HepG2 (cell line): ENCODE data around the gene INPP5E. TPM values are rescaled to one million over a fixed set of nuclear protein-coding genes. Genes with fewer than 3 reads are reported as not detected.
A peak's percentile ranks its signal among the peaks of the same experiment; 100 is the strongest.

Source experiments
- ATAC-seq: fragments of 200-7000 bp; cut with Tn5 transposase; 3 replicates; pipeline ENCODE4 v1.9.1; 2020; ENCODE audit warnings: mild to moderate bottlenecking, moderate library complexity
- BruUV-seq: library from RNA; stranded (reverse); fragments of 400-500 nt; replicated peaks from 2 replicates; lab custom pipeline; 2021; lab: Mats Ljungman, UMichigan
- CTCF ChIA-PET: fragments of 300-600 bp; formaldehyde crosslinking; extraction: SDS; loops from one replicate; lab custom pipeline; 2021; ENCODE audit warnings: low total read pairs, inconsistent platforms, low intra/inter-chr PET ratio; lab: Yijun Ruan, JAX
- POLR2A ChIA-PET: fragments of 350-600 bp; sonication (Branson Sonifier 250); formaldehyde crosslinking; loops from one replicate; lab custom pipeline; 2020; ENCODE audit warnings: antibody characterized with exemption, inconsistent platforms; lab: Yijun Ruan, JAX
- DNase-seq: peaks from one replicate; pipeline ENCODE4 v3.0.0-alpha.2; 2015; ENCODE audit warnings: low spot score
- FAIRE-seq: peaks from 3 replicates; lab custom pipeline; 2011; peaks lifted over from hg19 to GRCh38; lab: Jason Lieb, UNC
- H2AFZ ChIP-seq: one replicate; pipeline ENCODE4 v1.6.1; 2011; ENCODE audit warnings: low read length, inconsistent platforms
- H3K27ac ChIP-seq: fragments of 300-600 bp; 3 replicates; pipeline ENCODE4 v1.8.0; 2011; ENCODE audit warnings: mixed run types, mild to moderate bottlenecking, mixed read lengths, low read length, inconsistent platforms; ENCODE audit not compliant: insufficient read depth; ENCODE audit errors: extremely low read length
- H3K27me3 ChIP-seq, 2 experiments: fragments of 200-600 bp in 1 of 2; 2 replicates in 1 of 2; 3 replicates in 1 of 2; pipeline versions ENCODE4 v1.6.0 to v1.8.0; 2011; ENCODE audit warnings: low read length in 2 of 2, mild to moderate bottlenecking in 2 of 2, moderate library complexity in 2 of 2, inconsistent platforms in 1 of 2; ENCODE audit not compliant: insufficient read depth in 2 of 2, control insufficient read depth in 1 of 2
- H3K36me3 ChIP-seq, 2 experiments: fragments of 200-600 bp in 1 of 2; replicated peaks in 1 of 2; 2 replicates in 1 of 2; 3 replicates in 1 of 2; pipeline versions ENCODE4 v1.5.1 to v1.8.0; 2011; ENCODE audit warnings: low read length in 2 of 2, inconsistent platforms in 1 of 2; ENCODE audit not compliant: insufficient read depth in 2 of 2, control insufficient read depth in 1 of 2
- H3K4me1 ChIP-seq: 2 replicates; pipeline ENCODE4 v1.5.1; 2012; ENCODE audit warnings: low read length, inconsistent platforms; ENCODE audit not compliant: insufficient read depth
- H3K4me2 ChIP-seq: 2 replicates; pipeline ENCODE4 v1.6.0; 2011; ENCODE audit warnings: low read depth, low read length, inconsistent platforms
- H3K4me3 ChIP-seq, 3 experiments: fragments of 200-600 bp in 1 of 3; sonication (generic), shearing (Covaris generic) in 1 of 3; replicated peaks in 1 of 3; 2 replicates each; pipeline ENCODE4 v1.5.1; 2011 to 2016; ENCODE audit warnings: low read length in 3 of 3, inconsistent platforms in 2 of 3, low read depth in 2 of 3, mild to moderate bottlenecking in 2 of 3, control low read depth in 1 of 3, mixed read lengths in 1 of 3; ENCODE audit not compliant: insufficient read depth in 1 of 3
- H3K79me2 ChIP-seq: one replicate; pipeline ENCODE4 v1.6.1; 2011; ENCODE audit warnings: low read length, inconsistent platforms; ENCODE audit not compliant: insufficient read depth
- H3K9ac ChIP-seq: 2 replicates; pipeline ENCODE4 v1.6.0; 2011; ENCODE audit warnings: mild to moderate bottlenecking, low read depth, low read length, inconsistent platforms; ENCODE audit not compliant: insufficient read depth
- H3K9me3 ChIP-seq: 2 replicates; pipeline ENCODE4 v1.5.1; 2012; ENCODE audit warnings: mild to moderate bottlenecking, low read length
- H4K20me1 ChIP-seq: 2 replicates; pipeline ENCODE4 v1.6.0; 2011; ENCODE audit warnings: inconsistent platforms, mild to moderate bottlenecking, low read length, moderate library complexity; ENCODE audit not compliant: insufficient read depth
- AGO2 ChIP-seq: fragments of 200-400 bp; formaldehyde crosslinking; optimal IDR thresholded peaks from 2 replicates; pipeline ENCODE3; 2017; ENCODE audit warnings: mild to moderate bottlenecking, low read depth, low read length, moderate library complexity
- ONECUT2 ChIP-seq: sonication (generic); formaldehyde crosslinking; IDR thresholded peaks from 2 replicates; pipeline ENCODE4 v1.4.0; 2020; ENCODE audit warnings: missing genetic modification reagents
- RARA ChIP-seq: IDR thresholded peaks from 2 replicates; pipeline ENCODE4 v1.6.1; 2016; ENCODE audit warnings: missing genetic modification reagents, missing compliant biosample characterization
- SIX4 ChIP-seq: sonication (generic); formaldehyde crosslinking; IDR thresholded peaks from 2 replicates; pipeline ENCODE4 v1.4.0; 2020; ENCODE audit warnings: missing genetic modification reagents
- TAF15 ChIP-seq: fragments of 200-400 bp; formaldehyde crosslinking; IDR thresholded peaks from one replicate; pipeline ENCODE4 v1.6.1; 2018; ENCODE audit warnings: mild to moderate bottlenecking, low read depth, low read length; ENCODE audit not compliant: poor library complexity, severe bottlenecking
- THAP7 ChIP-seq: sonication (generic); formaldehyde crosslinking; IDR thresholded peaks from 2 replicates; pipeline ENCODE4 v1.8.1; 2023; ENCODE audit warnings: mild to moderate bottlenecking, missing genetic modification reagents
- ZBTB21 ChIP-seq: sonication (generic); formaldehyde crosslinking; IDR thresholded peaks from 2 replicates; pipeline ENCODE4 v1.4.0; 2020; ENCODE audit warnings: missing genetic modification reagents
- ZNF251 ChIP-seq: sonication (generic); formaldehyde crosslinking; IDR thresholded peaks from 2 replicates; pipeline ENCODE4 v1.9.0; 2021; ENCODE audit warnings: mild to moderate bottlenecking, missing genetic modification reagents
- ZNF556 ChIP-seq: sonication (generic); formaldehyde crosslinking; IDR thresholded peaks from 2 replicates; pipeline ENCODE4 v1.4.0; 2020; ENCODE audit warnings: mild to moderate bottlenecking, missing genetic modification reagents, borderline replicate concordance
- ZNF646 ChIP-seq: sonication (generic); formaldehyde crosslinking; IDR thresholded peaks from 2 replicates; pipeline ENCODE4 v1.9.0; 2021; ENCODE audit warnings: mild to moderate bottlenecking, missing genetic modification reagents
- WGBS: methylation state at CpG from one replicate; pipeline ENCODE4 v1.1.6; 2017; ENCODE audit warnings: low lambda C conversion rate; 5-methylcytosine and 5-hydroxymethylcytosine counted together
- in situ Hi-C: cut with HindIII; loops from 2 replicates; pipeline ENCODE4 v1.10.0; 2017; ENCODE audit warnings: low pct_unique_long_range_greater_than_20kb; ENCODE audit not compliant: extremely low pct_ligation_motif_present
- intact Hi-C: fragments of 100-400 bp; cut with micrococcal nuclease; formaldehyde crosslinking; loops from one replicate; pipeline ENCODE4 v1.10.0; 2022; ENCODE audit not compliant: unreplicated experiment
- polyA plus RNA-seq, 8 experiments: library from polyadenylated mRNA; depleted of rRNA in 3 of 8; stranded (reverse) in 7 of 8; unstranded in 1 of 8; fragments of >200 nt; fragmentation: Illumina TruSeq in 4 of 8; extraction: Trizol in 4 of 8; gene quantifications; 2 replicates each; pipeline versions ENCODE4 v1.2.1 to v1.2.3, GENCODE V29; 2011 to 2016; ENCODE audit warnings: low read depth in 4 of 8, missing spikeins in 1 of 8, mixed read lengths in 1 of 8; ENCODE audit not compliant: insufficient read depth in 1 of 8
- total RNA-seq, 5 experiments: library from RNA; depleted of rRNA; stranded (reverse); fragments of >200 nt; fragmentation: Illumina TruSeq; extraction: Trizol; gene quantifications; 2 replicates each; pipeline ENCODE4 v1.2.3, GENCODE V29; 2016; ENCODE audit warnings: low read depth in 1 of 5

INPP5E gene
- total and polyA plus RNA-seq, 2 of the 13 experiments (the other 11 are each of a cell fraction or from before 2014, with no cell fraction given) = 5.5 TPM

GRCh38 chr9:136454026-136454796 is 14.6 kb upstream of the INPP5E start:
- POLR2A ChIA-PET = no interaction called here
- Histone ChIP-seq H3K9ac (no peak overlapping the region), H3K27me3 (no peaks in the 10 kb centered on the region), H3K4me1 (no peaks in the 10 kb centered on the region), H3K27ac (no peak overlapping the region), H4K20me1 (no peaks in the 10 kb centered on the region), H3K4me3 (no peak overlapping the region), H3K4me2 (no peak overlapping the region), H2AFZ (no peak overlapping the region), H3K79me2 (no peaks in the 10 kb centered on the region), H3K36me3 (peaks cover 43 to 77% of the 10 kb centered on the region in 2 experiments; a peak in 4 of 5 replicates), H3K9me3 (no peaks in the 10 kb centered on the region)
- ATAC-seq (no peak; the same call in 2 of the 3 replicates), FAIRE-seq (no peak), DNase-seq (no peak)
- no TSS peak for BruUV-seq
- TF ChIP-seq AGO2 (peak; percentile 76), ZBTB21 (CRISPR knock-in tag) (no peak)
- CTCF ChIA-PET = no interaction called here
- in situ Hi-C loops = no loop called here
- intact Hi-C loops = no loop called here
- 98% methylated on average over 22 of the region's 25 CpGs for WGBS

- POLR2A ChIA-PET = no interaction called here
- no peaks in the 10 kb centered on the region for H3K27me3 ChIP-seq
- in situ Hi-C loops = no loop called here
- TF ChIP-seq ZNF251 (CRISPR knock-in tag) (no peak), THAP7 (no peak), ZNF556 (CRISPR knock-in tag) (no peak), ZNF646 (CRISPR knock-in tag) (no peak), TAF15 (no peak), ONECUT2 (CRISPR knock-in tag) (no peak), SIX4 (CRISPR knock-in tag) (no peak), RARA (CRISPR knock-in tag) (no peak)
- TF ChIP-seq, all 625 proteins: peak for 0
- ATAC-seq (no peak), DNase-seq (no peak), FAIRE-seq (no peak)
- Histone ChIP-seq H3K4me1 (no peaks in the 10 kb centered on the region), H4K20me1 (no peaks in the 10 kb centered on the region), H3K4me2 (no peak overlapping the region), H3K9me3 (no peaks in the 10 kb centered on the region), H3K27ac (no peak overlapping the region), H3K79me2 (no peaks in the 10 kb centered on the region), H3K36me3 (peaks cover 44 to 77% of the 10 kb centered on the region in 2 experiments; a peak in 4 of 5 replicates), H3K9ac (no peak overlapping the region), H3K4me3 (no peak overlapping the region), H2AFZ (no peak overlapping the region)
- WGBS = 95% methylated on average over 11 of the region's 11 CpGs
- CTCF ChIA-PET = no interaction called here
- BruUV-seq = no TSS peak
- intact Hi-C loops = no loop called here
Measured at GRCh38 chr9:136453326-136453725, 13.7 kb upstream of the INPP5E start.
